UCSD-AML1 (cell line): ENCODE measurements around the gene P2RY1.
A peak's percentile ranks its signal among the peaks of the same experiment; 100 is the strongest.
"Not testable (repeated sequence)": the region's sequence is repeated elsewhere in the genome, so short reads cannot be mapped to it uniquely, and the experiment has no call there.

Experiments used
- DNase-seq: peaks from one replicate; lab custom pipeline; 2025; ENCODE audit not compliant: unreplicated experiment; lab: John Stamatoyannopoulos, UW

Gene P2RY1

GRCh38 chr3:152835601-152836102 is 721 bp downstream of the P2RY1 start:
- DNase-seq: no peak

- DNase-seq: no peak
Observed at GRCh38 chr3:152836269-152836668, 1.3 kb downstream of the P2RY1 start.

GRCh38 chr3:152839511-152839910 is 4.6 kb downstream of the P2RY1 start:
- DNase-seq: no peak

- DNase-seq: no peak
Observed at GRCh38 chr3:152841131-152841530, 6.2 kb downstream of the P2RY1 start.

- DNase-seq: no peak
Observed at GRCh38 chr3:152842413-152842812, 7.5 kb downstream of the P2RY1 start.

GRCh38 chr3:152843955-152844354 is 9.0 kb downstream of the P2RY1 start:
- no peak for DNase-seq

GRCh38 chr3:152846572-152847202 is 11.8 kb downstream of the P2RY1 start:
- DNase-seq: not testable (repeated sequence)

- not testable (repeated sequence) for DNase-seq
Observed at GRCh38 chr3:152847599-152847998, 12.7 kb downstream of the P2RY1 start.

GRCh38 chr3:152849996-152850578 is 15.2 kb downstream of the P2RY1 start:
- no peak for DNase-seq

- DNase-seq: no peak
Observed at GRCh38 chr3:152853196-152853595, 18.3 kb downstream of the P2RY1 start.

- DNase-seq: no peak
Observed at GRCh38 chr3:152857082-152857481, 22.2 kb downstream of the P2RY1 start.

GRCh38 chr3:152858170-152858800 is 23.4 kb downstream of the P2RY1 start:
- no peak for DNase-seq

GRCh38 chr3:152860736-152861135 is 25.8 kb downstream of the P2RY1 start:
- no peak for DNase-seq

GRCh38 chr3:152865668-152866245 is 30.8 kb downstream of the P2RY1 start:
- DNase-seq: no peak

- DNase-seq: no peak
Observed at GRCh38 chr3:152870027-152870426, 35.1 kb downstream of the P2RY1 start.

GRCh38 chr3:152873314-152873713 is 38.4 kb downstream of the P2RY1 start:
- DNase-seq: not testable (repeated sequence)

GRCh38 chr3:152874896-152875749 is 40.2 kb downstream of the P2RY1 start:
- DNase-seq: no peak

- no peak for DNase-seq
Observed at GRCh38 chr3:152879130-152879789, 44.3 kb downstream of the P2RY1 start.

GRCh38 chr3:152879790-152880174 is 44.9 kb downstream of the P2RY1 start:
- DNase-seq: no peak

GRCh38 chr3:152885076-152885475 is 50.1 kb downstream of the P2RY1 start:
- peak; percentile 15 for DNase-seq
